SK-N-DZ (cell line): ENCODE data around the gene HHIPL1.

Experiments used
- DNase-seq: peaks from one replicate; pipeline ENCODE4 v3.0.0-alpha.2; 2015; ENCODE audit warnings: low spot score

The HHIPL1 gene

GRCh38 chr14:99689266-99690236 is 44.6 kb downstream of the HHIPL1 start:
- no peak for DNase-seq

- no peak for DNase-seq
Observed at GRCh38 chr14:99690636-99691035, 45.7 kb downstream of the HHIPL1 start.

DNA sequence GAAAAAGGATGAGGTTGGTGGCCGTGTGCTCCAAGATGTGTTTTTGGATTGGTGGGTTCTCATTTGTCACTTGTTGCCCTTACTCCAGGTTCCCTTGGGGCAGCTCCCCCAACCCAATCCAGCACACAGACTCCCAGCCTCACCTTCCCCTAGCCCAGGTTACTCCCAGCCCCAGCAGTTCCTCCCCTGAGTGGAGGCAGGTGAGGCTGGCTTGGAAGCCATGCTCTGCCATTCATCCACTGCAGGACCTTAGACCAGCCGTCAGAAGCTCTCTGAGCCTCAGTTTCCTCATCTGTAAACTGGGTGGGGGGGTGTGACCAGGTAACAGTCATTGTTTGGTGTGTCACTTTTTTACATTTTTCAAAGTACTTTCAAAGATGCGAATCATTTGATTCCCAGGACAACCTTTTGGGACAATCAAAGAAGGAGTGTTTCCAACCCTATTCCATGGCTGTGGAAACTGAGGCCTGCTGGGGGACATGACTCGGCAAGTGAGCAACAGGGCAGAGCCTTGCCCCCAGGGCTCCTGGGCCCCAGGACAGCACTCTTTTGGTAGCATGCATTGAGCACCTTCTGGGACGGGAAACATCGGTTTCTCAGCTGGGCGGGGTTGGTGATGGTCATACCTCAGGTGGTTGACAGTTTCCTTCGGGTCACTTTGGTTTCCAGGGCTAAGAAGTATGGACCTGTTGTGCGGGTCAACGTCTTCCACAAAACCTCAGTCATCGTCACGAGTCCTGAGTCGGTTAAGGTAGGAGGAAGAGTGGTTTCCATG is 46.4 kb downstream of the HHIPL1 start:
- DNase-seq = no peak

GRCh38 chr14:99693918-99694317 is 49.0 kb downstream of the HHIPL1 start:
- no peak for DNase-seq

GRCh38 chr14:99696929-99697328 is 52.0 kb downstream of the HHIPL1 start:
- DNase-seq = no peak

DNA sequence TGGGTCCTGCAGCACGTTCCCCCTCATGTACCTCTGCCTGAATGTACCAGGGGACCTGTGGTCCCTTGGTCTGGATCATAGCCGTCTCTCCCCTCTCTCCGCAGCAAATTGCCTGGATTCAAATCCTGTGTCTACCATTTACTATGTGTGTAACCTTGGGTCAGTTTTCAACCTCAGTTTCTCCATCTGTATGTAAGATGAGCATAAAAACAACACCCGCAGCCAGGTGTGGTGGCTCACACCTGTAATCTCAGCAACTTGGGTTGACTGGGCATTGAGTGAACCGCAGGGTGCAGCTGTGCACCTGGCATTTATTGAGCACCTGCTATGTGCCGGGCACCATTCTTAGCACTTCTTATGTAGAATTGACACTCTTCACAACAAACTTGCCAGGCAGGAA is 53.3 kb downstream of the HHIPL1 start:
- no peak for DNase-seq

GRCh38 chr14:99698642-99699041 is 53.7 kb downstream of the HHIPL1 start:
- no peak for DNase-seq

- no peak for DNase-seq
Observed at GRCh38 chr14:99699085-99699760, 54.3 kb downstream of the HHIPL1 start.

DNA sequence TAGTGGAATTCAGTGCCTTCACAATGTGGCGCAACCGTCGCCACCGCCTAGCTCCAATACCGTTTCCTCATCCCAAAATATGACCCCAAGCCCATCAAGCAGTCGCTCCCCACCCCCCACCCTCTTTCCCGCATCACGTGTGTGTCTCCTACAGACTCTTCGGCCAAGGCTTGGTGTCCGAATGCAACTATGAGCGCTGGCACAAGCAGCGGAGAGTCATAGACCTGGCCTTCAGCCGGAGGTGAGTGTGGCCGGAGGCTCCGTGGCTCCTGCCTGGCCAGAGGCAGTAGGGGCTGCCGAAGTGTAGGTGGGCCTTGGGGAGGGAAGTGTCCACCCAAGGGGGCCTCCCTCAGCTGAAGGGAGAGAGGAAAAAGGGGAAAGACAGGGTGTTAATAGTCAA is 54.9 kb downstream of the HHIPL1 start:
- no peak for DNase-seq

- no peak for DNase-seq
Observed at GRCh38 chr14:99700379-99700778, 55.5 kb downstream of the HHIPL1 start.

GRCh38 chr14:99701260-99701659 is 56.3 kb downstream of the HHIPL1 start:
- DNase-seq = no peak

DNA sequence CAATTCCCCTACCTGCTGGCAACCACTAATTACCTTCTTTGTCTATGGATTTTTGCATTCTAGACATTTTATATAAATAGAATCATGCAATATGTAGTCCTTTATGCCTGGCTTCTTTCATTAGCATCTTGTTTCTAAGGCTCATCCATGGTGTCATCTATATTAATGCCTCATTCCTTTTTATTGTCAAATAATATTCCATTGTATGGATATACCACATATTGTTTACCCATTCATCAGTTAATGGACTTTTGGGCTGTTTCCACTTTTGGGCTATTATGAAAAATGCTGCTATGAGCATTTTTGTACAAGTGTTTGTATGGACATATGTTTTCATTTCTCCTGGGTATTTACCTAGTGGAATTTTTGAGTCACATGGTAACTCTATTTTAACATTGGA is 57.2 kb downstream of the HHIPL1 start:
- DNase-seq = no peak

- DNase-seq = no peak
Observed at GRCh38 chr14:99703381-99703780, 58.5 kb downstream of the HHIPL1 start.

DNA sequence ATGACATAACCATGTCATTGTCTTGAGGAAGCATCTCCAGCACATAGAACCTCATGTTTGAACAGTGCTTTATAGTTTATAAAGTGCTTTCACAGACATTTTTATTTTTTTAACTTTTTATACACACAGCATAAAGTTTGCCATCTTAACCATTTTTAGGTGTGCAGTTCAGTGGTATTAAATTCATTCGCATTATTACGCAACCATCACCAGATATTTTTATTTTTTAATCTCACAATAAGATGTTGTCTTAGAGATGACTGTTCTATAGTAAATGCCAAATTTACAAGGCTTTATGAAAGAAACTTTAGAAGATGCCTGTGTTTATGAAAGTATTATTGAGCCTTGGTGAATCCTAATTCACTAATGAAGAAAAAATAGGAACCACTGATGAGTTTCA is 59.1 kb downstream of the HHIPL1 start:
- DNase-seq = no peak

- no peak for DNase-seq
Observed at GRCh38 chr14:99706107-99706900, 61.4 kb downstream of the HHIPL1 start.

- DNase-seq = no peak
Observed at GRCh38 chr14:99707420-99707819, 62.5 kb downstream of the HHIPL1 start.

DNA sequence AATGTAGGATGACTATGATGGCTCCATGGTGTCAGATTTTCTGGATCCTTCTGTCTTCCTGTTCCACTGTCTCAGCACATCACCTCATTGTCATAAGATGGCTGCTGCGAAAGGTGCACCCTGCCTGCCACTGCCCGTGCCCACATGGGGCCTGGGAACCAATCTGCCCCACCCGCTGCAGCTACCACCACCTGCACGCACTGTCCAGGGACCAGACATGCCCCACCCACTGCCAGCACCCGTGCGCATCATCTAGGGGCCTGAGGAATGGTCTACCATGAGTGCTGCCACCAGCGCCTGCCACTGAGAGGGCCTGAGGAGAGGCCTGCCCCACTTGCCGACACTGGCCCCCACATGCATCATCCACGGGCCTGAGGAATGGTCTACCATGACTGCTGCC is 63.0 kb downstream of the HHIPL1 start:
- DNase-seq = no peak

DNA sequence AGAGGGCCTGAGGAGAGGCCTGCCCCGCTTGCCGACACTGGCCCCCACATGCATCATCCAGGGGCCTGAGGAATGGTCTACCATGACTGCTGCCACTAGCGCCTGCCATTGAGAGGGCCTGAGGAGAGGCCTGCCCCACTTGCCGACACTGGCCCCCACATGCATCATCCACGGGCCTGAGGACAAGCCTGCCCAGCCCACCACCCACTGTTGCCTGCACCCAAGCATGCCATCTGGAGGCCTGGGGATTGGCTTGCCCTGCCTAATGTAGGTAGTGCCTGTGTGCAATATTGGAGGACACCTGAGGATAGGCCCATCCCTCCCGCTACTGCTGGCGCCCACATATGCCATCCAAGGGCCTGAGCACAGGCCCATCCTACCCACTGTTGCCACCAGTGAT is 63.5 kb downstream of the HHIPL1 start:
- DNase-seq = no peak

DNA sequence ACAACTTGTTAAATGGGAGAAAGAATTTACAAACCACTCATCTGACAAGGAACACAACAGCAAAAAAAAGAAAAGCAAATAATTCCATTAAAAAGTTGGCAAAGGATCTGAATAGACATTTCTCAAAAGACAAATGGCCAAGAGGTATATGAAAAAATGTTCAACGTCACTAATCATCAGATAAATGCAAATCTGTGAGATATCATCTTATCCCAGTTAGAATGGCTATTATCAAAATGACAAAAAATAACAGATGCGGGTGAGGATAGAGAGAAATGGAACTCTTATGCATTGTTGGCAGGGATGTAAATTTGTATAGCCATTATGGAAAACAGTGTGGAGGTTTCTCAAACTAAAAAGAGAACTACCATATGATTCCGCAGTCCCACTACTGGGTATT is 69.0 kb downstream of the HHIPL1 start:
- DNase-seq = no peak

DNA sequence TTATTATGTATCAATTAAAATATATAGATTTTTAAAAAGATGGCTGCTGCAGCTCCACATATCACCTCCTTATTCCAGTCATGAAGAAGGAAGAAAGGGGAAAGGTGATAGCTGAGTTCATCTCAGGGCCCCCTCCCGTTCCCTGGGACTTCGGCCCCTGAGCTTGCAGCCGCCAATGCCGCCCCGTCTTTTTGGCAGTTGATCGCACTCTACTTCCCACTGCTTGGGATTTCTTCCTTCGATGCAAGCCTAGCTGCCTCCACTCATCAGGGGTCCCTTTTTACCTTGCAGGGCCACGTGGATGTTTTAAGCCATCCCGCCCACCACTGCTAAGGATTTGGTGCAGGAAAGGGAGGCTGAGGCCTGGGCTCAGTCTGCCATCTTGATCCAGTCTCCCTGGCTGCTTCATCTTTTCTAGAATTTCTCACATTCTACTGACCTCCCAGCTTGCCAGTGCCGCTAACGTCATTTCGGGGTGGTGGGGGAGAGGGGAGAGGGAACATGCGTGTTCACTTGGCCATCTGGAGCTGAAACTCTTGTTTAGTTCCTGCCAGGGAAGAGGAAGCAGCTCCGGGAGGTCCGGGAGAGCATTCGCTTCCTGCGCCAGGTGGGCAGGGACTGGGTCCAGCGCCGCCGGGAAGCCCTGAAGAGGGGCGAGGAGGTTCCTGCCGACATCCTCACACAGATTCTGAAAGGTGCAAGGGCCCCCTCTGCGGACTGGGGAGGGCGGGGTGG is 70.5 kb downstream of the HHIPL1 start:
- no peak for DNase-seq
